DOHH2 (cell line): Measurements from ENCODE around the gene KIF18A.
"Not testable (repeated sequence)": the region's sequence is repeated elsewhere in the genome, so short reads cannot be mapped to it uniquely, and the experiment has no call there.

ENCODE experiments used
- H3F3A ChIP-seq: fragments of 200-600 bp; sonication (generic), shearing (Covaris generic); 2 replicates; pipeline ENCODE4 v1.6.0; 2016; ENCODE audit warnings: antibody characterized with exemption, mild to moderate bottlenecking; ENCODE audit not compliant: control insufficient read depth, insufficient read depth
- H3K27ac ChIP-seq: fragments of 200-600 bp; sonication (generic); 2 replicates; pipeline ENCODE4 v1.5.1; 2014; ENCODE audit warnings: low read depth, mild to moderate bottlenecking, low read length, moderate library complexity
- H3K27me3 ChIP-seq: fragments of 200-600 bp; sonication (generic); 2 replicates; pipeline ENCODE4 v1.6.1; 2014; ENCODE audit warnings: mild to moderate bottlenecking, low read length, mixed read lengths; ENCODE audit not compliant: control insufficient read depth
- H3K36me3 ChIP-seq: fragments of 200-600 bp; sonication (generic); 2 replicates; pipeline ENCODE4 v1.6.1; 2014; ENCODE audit warnings: mild to moderate bottlenecking, low read length, moderate library complexity, mixed read lengths; ENCODE audit not compliant: control insufficient read depth
- H3K4me1 ChIP-seq: fragments of 200-600 bp; sonication (generic); 2 replicates; pipeline ENCODE4 v1.6.1; 2014; ENCODE audit warnings: mild to moderate bottlenecking, low read length, mixed read lengths; ENCODE audit not compliant: control insufficient read depth
- H3K4me2 ChIP-seq: fragments of 200-600 bp; sonication (generic); 2 replicates; pipeline ENCODE4 v1.6.0; 2014; ENCODE audit warnings: mild to moderate bottlenecking, low read length, moderate library complexity
- H3K4me3 ChIP-seq: fragments of 200-600 bp; sonication (generic); 2 replicates; pipeline ENCODE4 v1.5.1; 2014; ENCODE audit warnings: mild to moderate bottlenecking, low read length, mixed read lengths
- H3K79me2 ChIP-seq: fragments of 200-600 bp; sonication (generic); 2 replicates; pipeline ENCODE4 v1.6.1; 2014; ENCODE audit warnings: mild to moderate bottlenecking, low read length, mixed read lengths; ENCODE audit not compliant: control insufficient read depth
- H3K9me2 ChIP-seq: fragments of 200-600 bp; sonication (generic); replicated peaks from 2 replicates; pipeline ENCODE4 v1.6.1; 2014; ENCODE audit warnings: mild to moderate bottlenecking, low read length, mixed read lengths; ENCODE audit not compliant: control insufficient read depth
- H3K9me3 ChIP-seq: fragments of 200-600 bp; sonication (generic); 2 replicates; pipeline ENCODE4 v1.6.1; 2014; ENCODE audit warnings: antibody characterized with exemption, low read length, mixed read lengths; ENCODE audit not compliant: control insufficient read depth, insufficient read depth
- H4K20me1 ChIP-seq: fragments of 200-600 bp; sonication (generic); 2 replicates; pipeline ENCODE4 v1.6.0; 2014; ENCODE audit warnings: low read depth, mild to moderate bottlenecking, antibody characterized with exemption, low read length, moderate library complexity; ENCODE audit not compliant: control insufficient read depth, insufficient read depth
- EZH2phosphoT487 ChIP-seq: fragments of 200-600 bp; sonication (generic); IDR thresholded peaks from 2 replicates; pipeline ENCODE4 v1.6.1; 2017; ENCODE audit warnings: borderline replicate concordance, mild to moderate bottlenecking, antibody characterized with exemption, low read length, moderate library complexity, mixed read lengths
- TF ChIP-seq, protein P1 (sequence below): fragments of 200-600 bp; sonication (generic); IDR thresholded peaks from one replicate; pipeline ENCODE4 v1.5.1; 2014; ENCODE audit warnings: antibody characterized with exemption, mild to moderate bottlenecking, low read depth, low read length; ENCODE audit not compliant: poor library complexity, severe bottlenecking

KIF18A gene

DNA sequence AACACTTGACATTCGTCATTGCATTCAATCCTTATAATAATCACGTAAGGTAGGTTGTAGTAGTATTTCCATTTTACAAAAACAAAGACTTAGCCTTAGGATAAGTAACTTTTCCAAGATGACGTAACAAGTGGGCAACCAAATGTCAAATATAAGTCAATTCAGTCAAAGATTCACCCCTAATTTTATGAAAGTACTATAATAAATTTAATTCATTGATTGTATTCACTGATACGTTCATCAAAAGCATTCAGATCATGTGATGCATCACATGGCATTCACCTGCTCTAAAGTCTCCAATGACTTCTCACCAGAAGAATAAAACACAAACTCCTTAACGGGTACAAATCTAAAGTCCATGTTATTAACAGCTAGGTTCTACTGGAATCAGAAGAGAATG, 2.1 kb downstream of the KIF18A start:
- no peaks in the 10 kb centered on the region for H3K27me3 ChIP-seq
- H3K4me2 ChIP-seq: peak overlapping the region; percentile 69
- peaks cover 97% of the 10 kb centered on the region for H3K79me2 ChIP-seq
- peaks cover 35% of the 10 kb centered on the region for H3K4me1 ChIP-seq
- no peaks in the 10 kb centered on the region for H3K9me3 ChIP-seq
- H3F3A ChIP-seq: 0 out of 2 replicates have a peak, but pooled peaks cover 4% of the 10 kb centered on the region
- peaks cover 38% of the 10 kb centered on the region for H3K36me3 ChIP-seq
- no peak for TF ChIP-seq EZH2phosphoT487
- TF ChIP-seq, protein P1, sequence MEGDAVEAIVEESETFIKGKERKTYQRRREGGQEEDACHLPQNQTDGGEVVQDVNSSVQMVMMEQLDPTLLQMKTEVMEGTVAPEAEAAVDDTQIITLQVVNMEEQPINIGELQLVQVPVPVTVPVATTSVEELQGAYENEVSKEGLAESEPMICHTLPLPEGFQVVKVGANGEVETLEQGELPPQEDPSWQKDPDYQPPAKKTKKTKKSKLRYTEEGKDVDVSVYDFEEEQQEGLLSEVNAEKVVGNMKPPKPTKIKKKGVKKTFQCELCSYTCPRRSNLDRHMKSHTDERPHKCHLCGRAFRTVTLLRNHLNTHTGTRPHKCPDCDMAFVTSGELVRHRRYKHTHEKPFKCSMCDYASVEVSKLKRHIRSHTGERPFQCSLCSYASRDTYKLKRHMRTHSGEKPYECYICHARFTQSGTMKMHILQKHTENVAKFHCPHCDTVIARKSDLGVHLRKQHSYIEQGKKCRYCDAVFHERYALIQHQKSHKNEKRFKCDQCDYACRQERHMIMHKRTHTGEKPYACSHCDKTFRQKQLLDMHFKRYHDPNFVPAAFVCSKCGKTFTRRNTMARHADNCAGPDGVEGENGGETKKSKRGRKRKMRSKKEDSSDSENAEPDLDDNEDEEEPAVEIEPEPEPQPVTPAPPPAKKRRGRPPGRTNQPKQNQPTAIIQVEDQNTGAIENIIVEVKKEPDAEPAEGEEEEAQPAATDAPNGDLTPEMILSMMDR: no peak
- no peak overlapping the region for H3K27ac ChIP-seq
- peak overlapping the region; percentile 89 for H3K4me3 ChIP-seq
- no peaks in the 10 kb centered on the region for H3K9me2 ChIP-seq
- H4K20me1 ChIP-seq: no peaks in the 10 kb centered on the region

DNA sequence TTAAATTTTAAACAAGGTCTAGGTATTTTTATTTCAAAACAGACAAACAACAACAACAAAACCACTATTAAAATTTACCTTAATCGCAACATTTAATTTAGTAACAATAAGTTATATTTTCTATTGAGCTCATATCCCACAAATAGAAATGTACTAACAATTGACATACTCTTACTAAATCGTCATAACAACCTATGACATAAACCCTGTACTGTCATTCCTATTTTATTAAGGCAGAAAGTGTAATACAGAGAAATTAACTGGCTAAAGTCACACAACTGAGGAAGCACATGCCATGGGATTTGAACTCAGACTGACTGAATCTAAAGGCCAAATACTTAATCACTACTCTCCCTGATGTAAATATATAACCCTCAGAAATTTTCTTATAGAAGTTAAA, 3.0 kb downstream of the KIF18A start:
- H3K27ac ChIP-seq: no peak overlapping the region

DNA sequence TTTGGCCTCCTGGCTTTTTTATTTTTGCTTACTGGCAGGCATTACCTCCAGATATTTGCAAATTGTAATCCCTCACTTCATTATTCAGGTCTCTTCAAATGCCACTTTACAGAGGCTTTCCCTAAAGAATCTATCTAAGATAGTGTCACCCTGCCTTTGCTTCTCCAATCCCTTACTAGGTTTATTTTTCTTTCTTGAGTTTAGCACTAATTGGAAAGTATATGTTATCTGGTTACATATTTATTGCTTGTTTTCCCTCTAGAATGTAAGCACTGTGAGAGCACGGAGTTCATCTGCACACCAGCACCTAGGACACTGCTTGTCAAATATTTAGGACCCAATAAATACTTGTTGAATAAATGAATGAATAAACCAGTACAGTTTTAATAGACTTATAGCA, 3.5 kb downstream of the KIF18A start:
- H3K4me2 ChIP-seq: peak overlapping the region; percentile 69

More for the DNA sequence above, 3.0 kb downstream of the KIF18A start:
- no peaks in the 10 kb centered on the region for H3K9me2 ChIP-seq
- no peaks in the 10 kb centered on the region for H3K27me3 ChIP-seq
- no peaks in the 10 kb centered on the region for H4K20me1 ChIP-seq
- no peaks in the 10 kb centered on the region for H3K9me3 ChIP-seq
- H3F3A ChIP-seq: 0 out of 2 replicates have a peak, but pooled peaks cover 4% of the 10 kb centered on the region
- peaks cover 33% of the 10 kb centered on the region for H3K4me1 ChIP-seq
- TF ChIP-seq EZH2phosphoT487: no peak
- TF ChIP-seq, protein P1: no peak
- peaks cover 97% of the 10 kb centered on the region for H3K79me2 ChIP-seq
- H3K4me2 ChIP-seq: peak overlapping the region; percentile 69
- H3K36me3 ChIP-seq: peaks cover 44% of the 10 kb centered on the region
- H3K4me3 ChIP-seq: no peak overlapping the region

DNA sequence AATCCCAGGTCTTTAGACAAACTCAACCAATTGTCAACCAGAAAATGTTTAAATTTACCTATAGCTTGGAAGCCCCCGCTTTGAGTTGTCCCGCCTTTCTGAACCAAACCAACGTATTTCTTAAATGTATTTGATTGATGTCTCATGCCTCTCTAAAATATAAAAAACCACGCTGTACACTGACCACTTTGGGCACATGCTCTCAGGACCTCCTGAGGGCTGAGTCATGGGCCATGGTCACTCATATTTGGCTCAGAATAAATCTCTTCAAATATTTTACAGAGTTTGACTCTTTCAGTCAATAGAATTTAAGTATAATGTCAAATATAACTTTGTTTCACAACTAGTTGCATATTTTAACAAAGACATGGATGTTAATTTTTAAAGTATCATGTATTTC, 5.7 kb downstream of the KIF18A start:
- not testable (repeated sequence) for H3K9me2 ChIP-seq, H4K20me1 ChIP-seq, H3K27ac ChIP-seq, H3K4me2 ChIP-seq, H3K9me3 ChIP-seq, H3F3A ChIP-seq, H3K4me3 ChIP-seq, H3K27me3 ChIP-seq
- H3K79me2 ChIP-seq: peaks cover 100% of the 10 kb centered on the region
- H3K4me1 ChIP-seq: peaks cover 20% of the 10 kb centered on the region
- H3K36me3 ChIP-seq: peaks cover 64% of the 10 kb centered on the region

More for the DNA sequence above, 3.5 kb downstream of the KIF18A start:
- Histone ChIP-seq H3K9me3 (no peaks in the 10 kb centered on the region), H3F3A (0 out of 2 replicates have a peak, but pooled peaks cover 2% of the 10 kb centered on the region), H3K27ac (no peak overlapping the region), H3K4me3 (no peak overlapping the region), H3K9me2 (no peaks in the 10 kb centered on the region), H3K79me2 (peaks cover 97% of the 10 kb centered on the region), H3K36me3 (peaks cover 50% of the 10 kb centered on the region), H4K20me1 (no peaks in the 10 kb centered on the region), H3K27me3 (no peaks in the 10 kb centered on the region), H3K4me1 (peaks cover 27% of the 10 kb centered on the region)
- TF ChIP-seq, protein P1: no peak
- TF ChIP-seq EZH2phosphoT487: no peak
